GM21737 (cell line): Measurements from ENCODE around the gene UMOD.

Experiments
- ATAC-seq: cut with Tn5 transposase; IDR thresholded peaks from one replicate; pipeline ENCODE4 v1.9.1; 2021; ENCODE audit warnings: mild to moderate bottlenecking, moderate library complexity; ENCODE audit not compliant: unreplicated experiment

UMOD gene

DNA sequence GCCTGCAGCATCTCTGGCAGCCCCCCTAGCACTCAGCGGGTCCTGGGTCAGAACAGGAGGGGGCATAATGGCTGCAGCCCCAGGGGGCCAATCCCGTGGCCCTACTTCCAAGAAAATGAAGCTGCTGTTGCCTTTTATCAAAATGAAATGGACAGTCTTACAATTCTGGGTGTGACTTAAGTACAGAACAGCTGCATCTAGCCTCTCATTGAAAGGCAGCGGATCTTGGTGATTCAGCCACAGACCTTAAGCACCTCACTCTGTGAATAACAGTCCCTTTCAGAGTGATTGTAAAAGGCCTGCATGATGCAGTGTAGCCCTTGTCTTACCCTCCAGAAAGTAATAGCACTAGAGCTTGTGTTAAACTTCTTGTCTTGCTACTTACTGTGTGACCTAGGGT, 11.5 kb upstream of the UMOD start:
- no peak for ATAC-seq

DNA sequence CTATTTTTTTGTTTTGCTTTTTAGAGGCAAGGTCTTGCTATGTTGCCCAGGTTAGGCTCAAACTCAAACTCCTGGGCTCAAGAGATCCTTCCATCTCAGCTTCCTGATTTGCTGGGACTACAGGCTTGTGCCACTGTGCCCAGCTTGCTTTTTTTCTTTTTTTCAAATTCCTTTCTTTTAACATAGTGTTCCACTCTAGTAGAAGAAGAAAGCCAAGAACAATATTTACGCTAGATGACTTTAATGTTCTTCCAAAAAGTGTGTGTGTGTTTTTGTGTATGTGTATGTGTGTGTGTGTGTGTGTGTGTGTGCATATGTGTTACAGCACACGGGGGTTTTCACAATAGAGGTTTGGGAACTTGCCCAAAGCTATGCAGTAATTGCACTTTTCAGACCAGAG, 10.7 kb upstream of the UMOD start:
- ATAC-seq: no peak

DNA sequence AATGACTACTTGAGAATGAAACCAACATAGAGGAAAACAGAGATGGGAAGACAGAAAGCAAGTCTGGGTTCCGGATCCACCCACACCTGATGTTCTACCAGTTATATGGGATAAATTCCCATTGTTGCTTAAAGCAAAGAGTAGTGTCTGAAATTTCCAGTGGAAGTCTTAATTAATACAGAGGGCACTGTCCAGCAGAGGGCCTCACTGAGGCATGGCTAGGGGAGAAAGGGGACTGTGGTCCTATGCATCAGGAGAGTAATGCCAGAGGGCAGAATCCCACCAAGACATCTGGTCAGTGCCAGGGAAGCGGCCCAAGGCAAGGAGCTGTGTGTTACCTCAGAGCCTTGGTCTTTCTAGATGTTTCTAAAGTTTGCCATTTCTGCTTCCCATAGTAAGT, 7.5 kb upstream of the UMOD start:
- no peak for ATAC-seq

DNA sequence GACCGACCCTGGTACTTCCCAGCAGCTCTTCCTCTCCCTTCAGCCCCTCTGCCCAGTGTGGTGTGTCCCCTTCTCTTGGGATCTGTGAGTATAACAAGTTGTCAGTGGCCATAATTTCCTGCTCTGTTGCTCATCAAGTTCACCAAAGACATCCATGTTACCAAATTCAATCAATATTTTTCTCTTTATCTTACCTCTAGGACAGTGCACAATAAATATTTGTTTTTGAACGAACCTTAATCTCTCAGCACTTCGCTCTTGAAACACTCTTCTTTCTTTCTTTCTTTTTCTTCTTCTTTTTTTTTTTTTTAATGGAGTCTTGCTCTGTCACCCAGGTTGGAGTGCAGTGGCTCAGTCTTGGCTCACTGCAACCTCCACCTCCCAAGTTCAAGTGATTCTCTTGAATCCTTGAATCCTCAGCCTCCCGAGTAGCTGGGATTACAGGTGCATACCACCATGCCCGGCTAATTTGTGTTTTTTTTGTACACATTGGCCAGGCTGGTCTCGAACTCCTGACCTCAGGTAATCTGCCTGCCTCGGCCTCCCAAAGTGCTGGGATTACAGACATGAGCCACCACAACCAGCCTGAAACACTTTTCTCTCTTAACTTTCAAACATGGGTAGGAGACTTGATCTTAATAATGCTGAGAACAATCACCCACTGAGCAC, 2.7 kb upstream of the UMOD start:
- no peak for ATAC-seq

DNA sequence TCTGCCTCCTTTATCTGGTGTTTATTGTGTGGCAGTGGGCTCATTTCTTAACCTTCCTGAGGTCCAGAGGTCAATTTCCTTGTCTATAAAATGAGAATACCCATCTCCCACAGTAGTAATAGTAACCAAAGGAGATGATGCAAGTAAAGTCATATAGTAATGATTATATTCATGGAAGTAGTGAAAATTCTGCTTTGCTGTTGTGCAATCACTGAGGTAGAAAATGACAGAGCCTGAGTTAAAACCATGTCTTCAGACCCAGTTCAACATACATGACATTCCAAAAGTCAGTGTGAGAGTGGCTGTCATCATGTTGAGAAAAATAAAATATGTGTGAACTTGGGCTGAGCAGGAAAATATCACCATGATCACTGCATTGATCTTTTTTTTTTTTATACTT, 864 bp upstream of the UMOD start:
- no peak for ATAC-seq

DNA sequence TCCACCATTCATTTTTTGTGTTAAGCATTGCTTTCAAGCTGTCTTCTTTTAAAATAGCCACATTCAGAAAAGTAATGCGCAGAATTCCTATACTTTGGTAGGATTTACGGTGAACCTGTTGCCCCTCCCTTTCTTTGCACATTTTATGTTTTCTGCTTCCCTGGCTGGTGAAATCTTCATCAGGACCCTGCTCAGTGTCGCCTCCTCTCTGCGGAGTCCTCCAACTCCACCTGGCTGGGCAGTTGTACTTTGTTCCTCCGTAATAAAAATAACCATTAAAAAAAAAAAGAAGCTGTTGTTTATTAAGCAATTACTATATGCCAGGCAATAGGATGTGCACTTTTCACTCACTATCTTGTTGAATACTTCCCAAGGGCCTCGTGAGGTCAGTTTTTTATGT, 2.9 kb downstream of the UMOD start:
- ATAC-seq: no peak

DNA sequence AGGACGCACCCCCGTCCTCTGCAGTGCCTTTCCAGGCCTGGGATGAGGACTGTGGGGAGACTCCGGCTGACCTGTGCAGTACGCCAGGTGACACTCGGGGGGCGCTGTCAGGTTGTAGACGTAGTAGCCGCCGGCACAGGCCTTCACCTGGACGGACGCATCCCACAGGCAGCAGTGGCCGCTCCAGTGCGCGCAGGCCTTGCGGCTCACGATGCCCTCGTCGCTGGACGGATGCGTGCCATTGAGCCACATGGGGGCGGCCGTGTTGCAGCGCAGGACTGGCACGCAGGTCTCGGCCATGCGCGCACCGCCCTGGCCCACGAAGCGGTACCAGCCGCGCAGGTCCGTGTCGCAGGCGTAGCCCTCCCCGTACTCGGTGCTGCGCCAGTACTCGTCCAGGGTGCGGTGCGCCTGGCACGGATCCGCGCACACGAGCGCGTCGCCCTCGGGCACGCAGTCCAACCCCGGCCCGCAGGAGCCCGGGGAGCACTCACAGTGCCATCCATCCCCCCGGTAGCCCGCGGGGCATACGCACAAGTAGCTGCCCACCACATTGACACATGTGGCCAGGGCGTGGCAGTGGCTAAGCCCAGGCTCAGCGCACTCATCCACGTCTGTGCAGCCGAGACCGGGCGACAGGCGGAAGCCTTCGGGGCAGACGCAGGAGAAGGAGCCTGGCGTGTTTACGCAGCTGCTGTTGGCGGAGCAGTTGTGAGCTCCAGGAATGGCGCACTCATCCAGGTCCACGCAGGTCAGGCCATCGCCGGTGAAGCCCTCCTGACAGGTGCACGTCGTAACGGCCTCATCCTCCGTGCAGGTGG, 3.9 kb downstream of the UMOD start:
- no peak for ATAC-seq

DNA sequence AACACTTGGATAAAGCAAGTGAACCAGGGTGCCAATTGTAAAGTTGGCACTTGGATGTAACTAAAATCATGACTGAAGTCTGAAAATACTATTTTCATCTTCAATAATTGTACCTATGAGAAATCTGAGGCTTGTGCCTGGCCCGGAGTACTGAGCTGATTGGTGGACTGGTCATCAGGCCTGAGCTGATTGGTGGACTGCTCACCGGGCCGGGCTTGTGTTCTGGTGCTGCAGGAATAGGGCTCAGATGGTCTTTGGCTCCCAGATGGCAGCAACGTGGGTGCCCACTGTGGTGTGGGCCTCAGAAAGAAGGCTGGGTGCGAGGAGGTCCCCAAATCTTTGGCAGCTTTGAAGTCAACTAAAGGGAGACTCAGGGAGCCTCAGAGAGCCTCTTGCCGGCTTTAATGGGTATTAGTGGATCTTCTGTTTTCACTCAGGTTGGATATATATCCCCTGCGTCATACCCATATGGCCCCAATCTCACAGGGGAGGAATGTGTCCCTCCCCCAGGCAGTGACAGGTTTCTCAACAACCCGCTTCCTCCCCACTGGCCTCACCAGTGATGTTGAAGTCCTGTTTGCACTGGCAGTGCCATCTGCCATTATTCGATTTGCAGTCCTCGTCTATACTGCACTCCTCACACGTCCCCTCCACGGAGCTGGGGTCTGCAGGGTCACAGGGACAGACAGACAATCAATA, 4.7 kb downstream of the UMOD start:
- ATAC-seq: no peak

DNA sequence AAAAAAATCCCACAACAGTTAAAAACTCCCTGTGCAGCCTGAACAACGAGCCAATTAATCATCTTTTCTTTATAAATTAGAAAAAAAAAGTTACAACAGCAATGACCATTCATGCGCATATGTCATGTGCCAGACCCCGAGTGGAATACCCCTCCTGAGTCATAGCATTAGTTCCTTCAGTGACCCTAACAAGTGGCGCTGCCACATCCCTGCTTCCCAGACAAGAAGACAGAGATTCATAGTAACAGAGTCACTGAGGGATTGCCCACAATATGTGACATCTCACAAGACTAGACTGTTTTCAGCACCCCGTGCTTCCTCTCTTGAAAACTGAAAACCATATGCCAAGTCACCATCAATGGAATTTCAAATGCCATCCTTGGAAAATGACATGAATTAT, 7.9 kb downstream of the UMOD start:
- ATAC-seq: no peak

DNA sequence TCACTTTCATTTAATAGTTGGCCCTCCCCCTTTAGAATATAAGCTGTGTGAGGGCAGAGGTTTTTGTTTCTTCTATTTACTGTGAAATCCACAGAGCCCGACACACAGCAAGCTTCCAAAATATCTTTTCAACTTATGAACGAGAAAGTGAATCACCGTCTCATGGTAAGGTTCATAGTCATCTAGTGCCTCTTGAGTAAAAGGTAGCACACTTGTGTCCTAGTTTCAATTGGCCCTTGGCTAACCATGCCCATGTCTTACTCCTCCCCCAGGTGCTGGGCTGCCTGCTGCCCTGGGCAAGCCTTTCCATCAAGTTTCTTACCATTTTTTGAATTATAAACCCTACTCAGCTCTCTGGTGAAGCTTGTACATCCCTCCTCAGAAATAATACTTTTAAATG, 12.8 kb downstream of the UMOD start:
- ATAC-seq: no peak

DNA sequence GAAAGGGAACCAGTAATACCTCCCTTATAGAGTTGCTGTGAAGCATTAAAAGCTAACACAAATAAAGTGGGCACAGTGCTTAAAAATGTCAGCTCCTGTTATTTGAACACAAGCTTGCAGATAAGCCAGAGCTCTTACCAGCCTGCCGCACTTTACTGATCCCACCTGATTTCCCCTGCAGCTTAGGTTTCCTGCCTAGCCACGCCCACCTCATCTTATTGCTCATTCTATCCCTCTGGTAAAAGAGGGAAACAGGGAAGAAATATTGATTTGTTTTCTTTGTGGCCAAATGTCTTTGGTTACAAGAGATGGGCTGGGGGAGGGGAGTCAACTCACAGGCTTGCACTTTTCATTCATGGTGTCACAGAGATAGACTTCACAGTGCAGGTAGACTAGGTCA, 15.6 kb downstream of the UMOD start:
- ATAC-seq: no peak

DNA sequence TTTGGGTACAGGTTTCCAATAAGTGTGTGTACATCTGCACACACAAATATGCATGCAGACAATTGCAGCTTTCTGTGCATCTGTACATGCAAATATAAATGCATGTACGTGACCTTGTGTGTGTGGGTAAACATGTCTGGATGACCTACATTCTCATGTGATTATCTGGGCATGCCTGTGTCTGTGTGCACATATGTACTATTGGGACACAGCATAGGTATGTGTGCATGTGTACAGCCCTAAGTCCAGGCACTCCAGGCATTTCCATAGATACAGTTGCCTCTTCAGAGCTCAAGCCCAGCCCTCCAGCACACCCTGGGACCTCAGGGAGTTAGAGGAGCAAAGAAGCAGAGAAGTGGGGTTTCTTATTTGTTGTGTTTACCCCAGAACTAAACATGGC, 18.1 kb downstream of the UMOD start:
- no peak for ATAC-seq

DNA sequence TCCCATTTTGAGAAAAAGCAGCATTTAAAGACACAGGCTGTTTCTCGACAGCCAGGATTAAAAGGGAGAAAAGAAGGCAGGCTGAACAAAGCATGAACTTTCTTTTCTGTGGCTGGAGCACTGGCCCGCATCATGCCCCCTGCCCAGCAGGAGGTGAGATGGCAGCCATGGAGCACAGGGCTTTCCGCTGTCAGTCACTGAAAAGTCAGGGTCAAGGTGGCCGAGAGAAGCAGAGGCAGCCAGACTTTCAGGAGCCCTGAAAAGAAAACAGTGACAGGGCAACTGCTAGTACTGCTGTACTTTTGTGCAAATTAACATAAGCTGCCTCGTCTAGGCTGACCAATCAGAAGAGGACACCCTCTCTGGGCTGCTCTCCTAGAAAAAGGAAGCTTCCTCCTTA, 19.4 kb downstream of the UMOD start:
- no peak for ATAC-seq

DNA sequence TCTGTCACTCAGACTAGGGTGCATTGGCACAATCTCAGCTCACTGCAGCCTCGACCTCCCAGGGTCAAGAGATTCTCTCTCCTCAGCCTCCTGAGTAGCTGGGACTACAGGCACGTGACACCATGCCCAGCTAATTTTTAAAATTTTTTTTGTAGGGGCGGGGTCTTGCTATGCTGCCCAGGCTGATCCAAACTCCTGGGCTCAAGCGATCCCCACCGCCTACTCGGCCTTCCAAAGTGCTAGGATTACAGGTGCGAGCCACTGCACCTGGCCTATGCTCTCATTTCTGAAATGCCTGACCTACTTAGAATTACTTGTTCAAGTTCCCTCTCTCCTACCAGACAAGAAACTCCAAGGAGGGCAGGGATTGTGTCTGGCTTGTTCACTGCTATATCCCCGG, 20.1 kb downstream of the UMOD start:
- no peak for ATAC-seq

DNA sequence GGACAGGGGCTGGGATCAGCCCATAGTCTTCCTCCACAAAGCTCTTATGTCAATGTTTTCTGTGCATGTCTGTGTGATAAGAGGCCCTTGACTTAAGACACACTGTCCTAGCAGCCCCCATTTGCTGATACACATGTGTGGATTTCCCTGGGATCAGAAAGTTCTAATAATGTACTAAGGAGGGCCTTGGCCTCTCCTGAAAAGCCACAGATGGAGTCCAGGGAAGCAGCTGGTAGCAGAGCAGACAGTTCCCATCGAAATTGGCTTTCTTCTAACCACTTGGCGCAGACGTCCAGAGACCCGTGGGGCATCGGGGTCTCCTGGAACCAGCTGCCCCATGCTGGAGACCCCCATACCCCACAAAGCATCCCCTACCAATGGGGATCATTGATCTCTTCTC, 20.9 kb downstream of the UMOD start:
- no peak for ATAC-seq

DNA sequence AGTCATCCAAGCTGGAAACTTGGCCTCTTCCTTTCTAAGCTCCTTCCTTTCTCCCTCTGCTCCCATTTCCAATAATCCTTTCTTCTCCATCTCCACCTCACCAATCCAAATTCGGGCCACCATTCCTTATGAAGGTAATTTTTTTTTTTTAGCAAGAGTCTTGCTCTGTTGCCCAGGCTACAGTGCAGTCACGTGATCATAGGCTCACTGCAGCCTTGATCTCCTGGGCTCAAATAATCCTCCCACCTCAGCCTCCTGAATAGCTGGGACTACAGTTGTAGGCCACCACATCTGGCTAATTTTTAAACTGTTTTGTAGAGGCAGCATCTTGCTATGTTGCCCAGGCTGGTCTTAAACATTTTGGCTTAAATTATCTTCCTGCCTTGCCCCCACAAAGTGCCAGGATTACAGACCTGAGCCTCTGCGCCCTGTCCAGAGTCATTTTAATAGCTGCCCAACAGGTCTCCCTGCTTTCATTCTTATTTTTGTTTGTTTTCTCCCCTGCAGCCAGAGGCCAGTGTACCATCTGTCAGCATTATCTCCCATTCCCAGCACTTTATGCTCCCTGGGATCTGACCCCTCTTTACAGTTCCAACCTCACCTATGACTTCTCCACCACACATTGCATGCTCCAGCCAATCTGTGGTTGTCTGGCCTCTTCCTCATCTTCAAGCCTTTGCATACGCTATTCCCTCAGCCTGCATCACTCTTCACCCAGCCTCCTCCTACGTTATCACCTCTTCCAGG, 22.9 kb downstream of the UMOD start:
- ATAC-seq: no peak

DNA sequence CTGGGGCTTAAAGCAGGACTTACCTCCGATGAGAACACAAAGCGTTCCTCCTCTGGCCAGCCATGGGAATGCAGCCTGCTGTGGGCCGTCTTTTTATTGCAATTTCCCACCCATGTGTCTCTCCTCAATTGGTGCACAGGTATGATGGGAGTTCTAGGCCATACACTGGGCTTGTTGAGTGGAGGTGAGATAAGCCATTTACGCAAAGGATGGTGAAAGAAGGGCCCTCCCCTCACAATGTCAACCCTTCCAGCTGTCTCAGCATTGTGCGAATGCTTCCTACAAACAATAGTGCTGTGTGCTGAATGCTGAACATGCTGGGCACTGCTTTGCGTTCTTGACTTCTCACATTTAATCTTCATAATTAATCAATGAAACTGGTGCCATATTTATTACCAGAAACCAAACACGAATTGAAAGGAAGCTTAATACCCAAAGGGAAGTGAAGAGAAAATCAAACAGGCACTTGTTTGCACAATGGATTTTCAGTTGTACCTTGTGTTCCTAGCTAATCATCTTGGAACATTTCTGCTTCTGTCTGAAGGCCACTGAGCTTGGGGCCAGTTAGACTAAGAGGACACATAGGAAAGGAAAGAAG, 25.0 kb downstream of the UMOD start, which contains the start of gene GP2:
Gene GP2, minus strand, starts transcription at position 70 of the 598 bp plus-strand sequence. CDS start 1,082 bp downstream, outside the sequence.
- ATAC-seq: no peak

DNA sequence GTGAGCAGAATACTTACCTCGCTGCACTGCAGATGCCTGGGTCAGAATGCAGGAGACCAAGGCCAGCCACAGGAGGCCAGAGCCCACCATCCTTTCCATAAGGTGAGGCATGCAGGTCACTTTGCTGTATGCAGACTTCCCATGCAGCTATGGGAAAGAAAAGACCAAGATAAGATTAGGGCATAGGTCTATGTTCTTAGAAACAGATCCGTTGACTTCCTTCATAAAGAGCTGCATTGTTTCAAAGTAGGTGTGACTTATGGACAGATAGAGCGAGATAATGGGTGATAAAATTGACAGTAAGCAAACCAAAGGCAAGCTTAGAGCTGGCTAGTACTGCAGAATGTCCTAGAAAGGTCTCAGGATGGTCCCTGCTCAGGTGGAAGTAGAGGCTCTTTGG, 26.2 kb downstream of the UMOD start:
- ATAC-seq: no peak

DNA sequence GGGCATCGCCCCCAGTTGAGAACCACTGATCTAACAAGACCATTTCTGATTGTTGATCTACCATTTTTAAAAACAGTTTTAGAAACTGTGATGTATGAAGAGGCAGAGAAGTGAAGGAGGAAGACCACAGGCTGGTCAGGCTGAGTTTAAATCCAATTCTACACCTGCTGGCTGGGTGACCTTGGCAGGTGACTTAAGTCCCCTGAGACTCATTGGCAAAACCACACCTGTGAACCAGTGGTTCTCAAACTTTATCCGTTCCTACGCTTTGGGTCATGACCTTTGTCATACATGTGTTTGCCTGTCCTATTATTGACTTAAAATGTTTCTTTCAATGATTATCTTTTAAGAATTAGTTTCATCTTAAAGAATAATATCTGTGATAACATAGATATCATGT, 27.5 kb downstream of the UMOD start:
- ATAC-seq: no peak

DNA sequence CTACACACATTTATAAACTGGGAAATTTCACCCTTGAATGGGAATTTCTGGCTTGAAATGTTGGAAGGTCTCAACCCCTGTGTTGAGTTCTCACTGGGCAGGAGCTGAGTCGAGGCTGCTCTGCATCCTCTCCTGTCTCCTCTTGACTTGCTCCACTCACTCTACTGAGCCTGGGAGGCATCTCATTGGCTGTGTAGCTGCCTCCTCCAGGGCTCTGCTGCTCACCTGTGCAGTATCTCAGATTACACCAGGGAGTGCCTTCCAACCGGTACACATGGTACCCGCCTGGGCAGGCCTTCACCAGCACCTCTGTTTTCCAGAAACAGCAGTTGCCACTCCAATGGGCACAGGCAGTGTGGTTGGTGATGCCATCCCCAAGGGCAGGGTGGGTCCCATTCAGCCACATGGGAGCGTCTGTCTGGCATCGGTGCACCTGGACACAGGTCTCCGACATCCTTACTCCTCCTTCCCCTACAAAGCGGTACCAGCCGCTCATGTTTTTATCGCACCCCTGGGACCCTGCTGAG, 28.9 kb downstream of the UMOD start:
- ATAC-seq: no peak

DNA sequence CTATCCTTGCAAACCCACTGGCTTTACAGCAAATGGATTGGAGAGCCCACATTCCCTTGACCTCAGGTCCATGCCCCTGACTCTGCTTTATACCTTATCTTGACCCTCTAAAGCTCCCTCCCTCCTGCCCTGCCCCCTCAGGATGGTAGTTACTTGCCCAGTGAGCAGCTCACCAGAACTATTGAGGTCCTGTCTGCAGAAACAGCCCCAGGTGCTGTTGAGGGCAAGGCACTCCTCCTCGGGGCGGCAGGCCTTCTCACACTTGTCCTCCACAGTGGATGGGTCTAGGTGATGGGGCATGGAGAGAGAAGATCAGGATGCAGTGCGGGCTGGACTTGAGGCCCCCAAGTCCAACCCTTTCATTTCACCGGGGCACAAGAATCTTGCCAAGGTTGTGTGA, 29.8 kb downstream of the UMOD start:
- no peak for ATAC-seq
